ENCODE results near the gene AUTS2.

DNA sequence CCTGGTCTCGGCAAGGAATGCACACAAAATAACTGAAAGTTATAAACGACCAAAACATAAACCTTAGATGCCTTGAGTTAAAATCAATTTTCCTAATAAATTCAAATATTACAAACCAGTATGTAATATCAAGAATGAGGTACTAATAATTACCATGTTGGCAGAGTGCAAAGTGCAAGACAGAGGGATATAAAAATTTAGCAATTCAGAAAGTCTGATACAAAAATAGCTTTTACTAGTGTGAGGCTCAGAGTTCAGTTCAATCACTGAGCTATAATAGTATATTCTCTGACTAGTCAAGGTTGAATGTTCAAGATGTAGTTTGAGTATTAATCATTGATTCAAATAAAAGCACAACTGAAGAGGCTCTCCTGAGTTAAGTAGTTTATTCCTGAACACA lies 4.8 kb upstream of the AUTS2 start:
- TF ChIP-seq POLR2AphosphoS5 (IDR thresholded peaks at IDR 0.05; ENCODE audit: low read depth, low read length) (no peak), POLR2A (IDR thresholded peaks at IDR 0.05; ENCODE audit: low read depth, low read length) (no peak)

Data from GM12891 (cell line).